ENCODE measurements around the gene HBS1L.
A peak's percentile ranks its signal among the peaks of the same experiment; 100 is the strongest.

Gene HBS1L

GRCh38 chr6:134949927-134950326 lies 104.7 kb downstream of the HBS1L start, which contains the start of gene ALDH8A1:
Gene ALDH8A1 (minus strand): TSS chr6:134950101. CDS start chr6:134950053, 48 bp downstream.
- DNase-seq (ENCODE audit: low read depth) = no peak

GRCh38 chr6:134948691-134949090 lies 105.9 kb downstream of the HBS1L start:
- no peak for DNase-seq (ENCODE audit: low read depth)

DNA sequence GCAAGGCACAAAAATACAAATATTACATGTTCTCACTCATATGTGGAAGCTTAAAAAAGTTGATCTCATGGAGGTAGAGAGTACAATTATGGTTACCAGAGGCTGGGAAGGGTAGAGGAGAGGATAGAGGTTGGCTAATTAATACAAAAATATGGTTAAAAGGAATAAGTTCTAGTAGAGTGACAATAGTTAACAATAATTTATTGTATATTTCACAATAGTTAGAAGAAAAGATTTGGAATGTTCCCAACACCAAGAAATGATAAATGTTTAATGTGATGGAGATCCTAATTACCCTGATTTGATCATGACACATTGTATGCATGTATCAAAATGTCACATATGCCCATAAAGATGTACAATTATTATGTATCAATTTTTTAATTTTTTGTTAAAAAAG lies 106.5 kb downstream of the HBS1L start:
- DNase-seq (ENCODE audit: low read depth) = no peak

DNA sequence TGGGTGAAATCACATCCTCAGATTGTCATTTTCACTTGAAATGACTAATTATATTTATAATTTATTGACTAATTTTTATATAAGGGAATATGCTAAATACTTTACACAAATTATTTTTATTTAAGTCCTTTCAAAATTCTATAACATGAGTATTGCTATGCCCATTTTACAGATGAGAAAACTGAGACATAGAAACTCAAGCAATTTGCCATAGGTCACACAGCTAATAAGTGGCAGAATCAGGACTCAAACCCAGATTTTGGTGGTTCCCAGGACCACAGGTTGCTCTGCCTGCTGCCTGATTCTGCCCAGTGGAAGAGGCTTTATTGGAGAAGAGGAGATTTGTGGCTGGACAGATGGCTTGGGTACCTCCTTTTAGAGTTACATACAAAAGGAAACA lies 109.6 kb downstream of the HBS1L start:
- no peak for DNase-seq (ENCODE audit: low read depth)

- DNase-seq (ENCODE audit: low read depth) = no peak
These were observed 111.0 kb downstream of the HBS1L start for GRCh38 chr6:134943522-134944111.

GRCh38 chr6:134938896-134939295 lies 115.7 kb downstream of the HBS1L start:
- DNase-seq (ENCODE audit: low read depth) = peak; percentile 68

GRCh38 chr6:134937426-134937825 lies 117.2 kb downstream of the HBS1L start:
- DNase-seq (ENCODE audit: low read depth) = no peak

GRCh38 chr6:134936931-134937330 lies 117.7 kb downstream of the HBS1L start:
- DNase-seq (ENCODE audit: low read depth) = no peak

GRCh38 chr6:134936476-134936875 lies 118.1 kb downstream of the HBS1L start:
- DNase-seq (ENCODE audit: low read depth) = no peak

GRCh38 chr6:134934793-134935485 lies 119.7 kb downstream of the HBS1L start:
- DNase-seq (ENCODE audit: low read depth) = no peak

GRCh38 chr6:134932535-134933470 lies 121.8 kb downstream of the HBS1L start:
- no peak for DNase-seq (ENCODE audit: low read depth)

- DNase-seq (ENCODE audit: low read depth) = no peak
These were observed 122.5 kb downstream of the HBS1L start for GRCh38 chr6:134932098-134932497.

DNA sequence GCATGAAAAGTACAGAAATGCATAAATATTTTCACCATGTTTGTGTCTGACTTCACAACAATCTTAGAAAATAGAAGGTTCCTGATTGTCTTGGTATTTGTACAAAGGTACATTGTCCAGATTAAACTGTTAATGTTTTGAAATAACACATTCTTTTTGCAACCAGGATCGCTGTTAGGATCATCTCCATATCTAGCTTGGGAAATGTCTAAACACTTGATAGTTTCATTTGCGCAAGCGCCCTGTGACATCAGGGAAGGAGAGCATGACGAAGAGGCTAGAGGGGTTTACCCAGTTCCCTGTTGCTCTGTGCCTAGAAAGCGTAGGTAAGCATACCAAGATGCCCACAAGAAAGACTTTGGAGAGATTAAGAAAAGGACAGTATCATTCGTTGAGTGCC lies 124.2 kb downstream of the HBS1L start:
- DNase-seq (ENCODE audit: low read depth) = no peak

DNA sequence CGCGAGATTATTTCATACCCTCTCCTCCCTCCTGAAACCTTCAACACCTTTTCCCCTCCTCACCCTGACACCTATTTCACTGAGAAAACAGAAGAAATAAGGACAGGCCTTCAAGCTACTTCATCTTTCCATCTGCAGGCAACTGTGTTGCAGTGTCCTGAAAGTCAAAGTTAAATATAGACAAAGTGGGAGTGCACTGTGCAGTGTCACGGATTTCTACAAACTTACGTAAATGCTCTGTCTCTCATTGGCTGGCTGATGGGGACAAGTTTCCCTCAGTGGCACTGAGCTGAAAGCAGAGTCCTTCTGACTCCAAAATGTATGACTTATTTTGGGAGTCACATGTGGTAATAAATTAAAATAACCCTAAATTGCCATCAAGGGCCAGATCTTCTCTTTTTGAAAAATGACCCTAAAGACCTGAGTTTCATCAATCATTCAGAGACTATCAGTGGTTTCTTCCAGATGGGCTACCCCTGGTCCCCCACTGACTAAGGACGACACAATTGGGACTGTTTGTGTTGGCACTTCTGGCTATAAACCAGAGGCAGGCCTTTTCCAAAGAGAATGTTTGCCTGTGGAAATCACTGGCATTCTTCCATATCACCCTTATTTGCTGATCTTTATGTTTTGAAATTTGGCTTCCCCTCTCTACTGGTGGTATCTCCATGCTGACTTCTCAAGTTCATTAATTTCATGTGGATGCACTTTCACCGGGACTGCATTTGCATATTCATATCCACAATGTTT lies 126.3 kb downstream of the HBS1L start:
- DNase-seq (ENCODE audit: low read depth) = no peak

DNA sequence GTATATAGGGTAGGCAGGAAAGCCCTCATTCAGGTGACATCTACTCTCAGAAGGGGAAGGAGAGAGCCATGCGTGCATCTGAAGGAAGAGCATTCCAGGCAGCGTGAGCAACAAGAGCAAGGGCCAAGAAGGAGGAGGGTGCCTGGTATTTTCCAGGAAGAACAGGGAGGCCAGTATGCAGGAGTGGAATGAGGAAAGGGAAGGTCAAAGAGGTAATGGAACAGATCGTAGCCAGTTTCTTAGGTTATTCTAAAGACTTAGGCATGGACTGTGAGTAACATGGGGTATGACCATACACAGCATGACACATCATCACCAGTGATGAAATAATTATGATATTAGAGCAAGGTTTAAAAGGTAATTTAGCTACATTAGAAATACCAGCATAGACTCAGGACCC lies 128.8 kb downstream of the HBS1L start:
- no peak for DNase-seq (ENCODE audit: low read depth)

DNA sequence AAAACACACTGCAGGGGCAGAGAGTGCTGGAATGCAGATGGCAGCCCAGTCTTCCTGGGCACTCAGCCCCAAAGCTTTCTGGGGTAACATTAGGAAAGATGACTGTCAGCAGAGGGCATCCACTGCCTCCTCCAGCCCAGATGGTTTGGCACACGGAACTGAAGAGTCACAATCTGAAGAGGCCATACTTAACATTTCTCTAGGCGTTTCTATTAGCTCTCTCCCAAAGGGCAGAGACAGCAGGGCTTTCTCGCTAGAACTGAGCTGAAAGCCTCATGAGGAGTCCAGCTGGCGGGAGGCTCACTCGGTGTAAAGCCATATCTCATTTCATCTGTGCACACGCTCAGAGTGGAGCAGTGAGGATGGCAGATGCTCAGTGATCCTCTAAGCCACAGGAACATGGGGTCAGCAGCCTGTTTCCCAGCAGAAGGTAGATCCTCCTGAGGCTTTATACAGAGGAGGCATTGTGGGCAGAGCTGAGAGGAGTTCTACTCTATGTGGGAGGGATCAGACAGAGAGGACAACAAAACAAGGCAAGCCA lies 132.8 kb downstream of the HBS1L start:
- no peak for DNase-seq (ENCODE audit: low read depth)

DNA sequence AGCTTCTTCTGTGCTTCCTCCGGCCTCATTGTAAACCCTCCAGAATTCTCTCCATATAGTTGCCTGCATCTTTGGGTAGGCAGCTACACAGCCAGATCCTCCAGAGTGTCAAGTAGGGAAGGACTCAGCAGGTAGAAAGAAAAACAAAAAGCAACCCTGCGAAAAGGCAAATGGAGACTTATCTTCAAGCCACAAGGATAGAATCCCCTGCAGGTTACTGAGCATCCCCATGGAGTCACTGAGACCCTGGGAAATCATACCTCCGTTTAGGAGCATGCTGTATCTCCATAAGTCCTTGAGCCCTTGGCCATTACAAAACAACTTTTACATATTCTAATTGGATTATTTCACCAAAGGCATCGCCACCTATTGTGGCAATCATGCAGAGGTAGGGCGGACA lies 133.3 kb downstream of the HBS1L start:
- no peak for DNase-seq (ENCODE audit: low read depth)

GRCh38 chr6:134920422-134920821 lies 134.2 kb downstream of the HBS1L start:
- no peak for DNase-seq (ENCODE audit: low read depth)

DNA sequence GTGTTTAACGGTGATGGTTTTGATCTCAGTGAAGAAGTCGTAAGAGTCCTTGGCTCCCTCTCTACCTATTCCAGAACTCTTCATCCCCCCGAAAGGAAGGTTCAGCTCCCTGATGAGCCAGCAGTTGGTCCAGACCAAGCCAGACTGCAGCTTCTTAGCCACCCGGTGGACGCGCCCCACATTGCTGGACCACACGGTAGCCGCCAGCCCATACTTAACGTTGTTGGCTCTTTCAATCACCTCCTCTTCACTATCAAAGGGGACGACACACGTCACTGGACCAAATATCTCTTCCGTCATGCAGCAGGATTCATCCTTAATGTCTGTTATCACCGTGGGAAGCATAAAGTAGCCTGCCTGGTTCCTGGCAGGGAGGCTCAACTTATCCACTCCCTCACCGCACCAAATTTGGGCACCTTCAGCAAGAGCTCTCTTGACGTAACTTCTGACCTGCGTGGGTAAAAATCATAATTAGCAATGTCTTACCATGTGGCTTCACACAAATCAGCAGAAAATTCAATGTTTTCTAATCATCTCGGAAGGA lies 136.1 kb downstream of the HBS1L start:
- DNase-seq (ENCODE audit: low read depth) = no peak

DNA sequence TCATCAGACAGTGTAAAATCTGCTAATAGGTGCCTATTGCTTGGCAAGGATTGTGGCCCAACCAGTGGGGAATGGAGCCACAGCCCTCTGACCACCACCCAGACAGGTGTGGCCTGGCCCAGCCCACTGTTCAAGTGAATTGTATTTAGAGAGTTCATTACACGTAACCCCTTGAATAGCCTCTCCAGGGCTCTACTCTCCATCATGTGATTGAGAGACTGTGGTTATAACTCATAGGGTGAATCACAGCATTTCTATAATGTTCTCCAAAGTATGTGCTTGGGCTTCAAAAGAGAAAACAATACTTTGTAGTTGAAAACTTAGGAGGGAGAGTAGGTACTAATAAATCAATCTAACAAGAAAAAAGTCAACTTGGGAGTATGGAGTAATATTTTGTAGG lies 143.1 kb downstream of the HBS1L start:
- no peak for DNase-seq (ENCODE audit: low read depth)

GRCh38 chr6:134910593-134910935 lies 144.1 kb downstream of the HBS1L start:
- no peak for DNase-seq (ENCODE audit: low read depth)

Measured in activated T-cell treated with anti-CD3 and anti-CD28 coated beads for 24 hours (primary cell).